H9 (cell line): ENCODE results near the gene PTPRK. TPM values are rescaled to one million over a fixed set of nuclear protein-coding genes. Genes with fewer than 3 reads are reported as not detected.

Source experiments
- DNase-seq: peaks from one replicate; pipeline ENCODE4 v3.0.0-alpha.2; 2017
- H2AFZ ChIP-seq: one replicate; pipeline ENCODE4 v1.6.1; 2013; ENCODE audit warnings: mild to moderate bottlenecking, low read length, control low read depth, moderate library complexity
- H2AK5ac ChIP-seq: 2 replicates; pipeline ENCODE4 v1.6.1; 2013; ENCODE audit warnings: low read length, control low read depth, mixed read lengths; ENCODE audit not compliant: insufficient read length
- H2BK120ac ChIP-seq: one replicate; pipeline ENCODE4 v1.6.1; 2013; ENCODE audit warnings: low read depth, mild to moderate bottlenecking, low read length, control low read depth, inconsistent platforms; ENCODE audit not compliant: poor library complexity, severe bottlenecking
- H2BK12ac ChIP-seq: 2 replicates; pipeline ENCODE4 v1.6.1; 2013; ENCODE audit warnings: low read length, control low read depth, mixed read lengths, low read depth; ENCODE audit not compliant: insufficient read length
- H2BK15ac ChIP-seq: 2 replicates; pipeline ENCODE4 v1.6.1; 2013; ENCODE audit warnings: low read depth, low read length, control low read depth
- H2BK20ac ChIP-seq: one replicate; pipeline ENCODE4 v1.6.1; 2013; ENCODE audit warnings: low read depth, mild to moderate bottlenecking, low read length, control low read depth, inconsistent platforms; ENCODE audit not compliant: poor library complexity, severe bottlenecking
- H2BK5ac ChIP-seq: 2 replicates; pipeline ENCODE4 v1.6.1; 2013; ENCODE audit warnings: low read length, control low read depth, mixed read lengths; ENCODE audit not compliant: insufficient read length
- H3K14ac ChIP-seq: 2 replicates; pipeline ENCODE4 v1.6.1; 2013; ENCODE audit warnings: low read length, control low read depth; ENCODE audit not compliant: insufficient read depth
- H3K18ac ChIP-seq: 2 replicates; pipeline ENCODE4 v1.6.1; 2013; ENCODE audit warnings: low read depth, mild to moderate bottlenecking, mixed read lengths, low read length, control low read depth; ENCODE audit not compliant: insufficient read length
- H3K23ac ChIP-seq: 2 replicates; pipeline ENCODE4 v1.6.1; 2013; ENCODE audit warnings: low read length, control low read depth, mixed read lengths, low read depth; ENCODE audit not compliant: insufficient read length
- H3K23me2 ChIP-seq: 2 replicates; pipeline ENCODE4 v1.6.1; 2013; ENCODE audit warnings: low read depth, mild to moderate bottlenecking, mixed read lengths, low read length, control low read depth; ENCODE audit not compliant: insufficient read length, poor library complexity, severe bottlenecking
- H3K27ac ChIP-seq: 2 replicates; pipeline ENCODE4 v1.5.1; 2013; ENCODE audit warnings: low read length, control low read depth, mixed read lengths, low read depth; ENCODE audit not compliant: insufficient read length
- H3K27me3 ChIP-seq: 2 replicates; pipeline ENCODE4 v1.6.1; 2013; ENCODE audit warnings: low read length, control low read depth, inconsistent platforms; ENCODE audit not compliant: insufficient read depth
- H3K4ac ChIP-seq: 2 replicates; pipeline ENCODE4 v1.6.1; 2013; ENCODE audit warnings: low read depth, mild to moderate bottlenecking, control low read depth, inconsistent platforms, low read length, moderate library complexity
- H3K4me1 ChIP-seq: 2 replicates; pipeline ENCODE4 v1.6.1; 2013; ENCODE audit warnings: low read length, control low read depth, inconsistent platforms; ENCODE audit not compliant: insufficient read depth
- H3K4me2 ChIP-seq: 2 replicates; pipeline ENCODE4 v1.6.1; 2013; ENCODE audit warnings: low read length, control low read depth, mixed read lengths; ENCODE audit not compliant: insufficient read length, insufficient read depth
- H3K56ac ChIP-seq: 2 replicates; pipeline ENCODE4 v1.6.1; 2013; ENCODE audit warnings: low read depth, mild to moderate bottlenecking, mixed read lengths, low read length, control low read depth; ENCODE audit not compliant: insufficient read length
- H3K79me1 ChIP-seq: 2 replicates; pipeline ENCODE4 v1.6.1; 2013; ENCODE audit warnings: low read depth, mild to moderate bottlenecking, moderate library complexity, low read length, control low read depth, inconsistent platforms; ENCODE audit not compliant: insufficient read depth, poor library complexity, severe bottlenecking
- H3K79me2 ChIP-seq: 2 replicates; pipeline ENCODE4 v1.6.1; 2013; ENCODE audit warnings: low read length, control low read depth, inconsistent platforms; ENCODE audit not compliant: insufficient read depth
- H3K9ac ChIP-seq: 2 replicates; pipeline ENCODE4 v1.6.1; 2013; ENCODE audit warnings: low read length, control low read depth, mixed read lengths; ENCODE audit not compliant: insufficient read length; ENCODE audit errors: extremely low read depth
- H3K9me3 ChIP-seq: one replicate; pipeline ENCODE4 v1.6.1; 2013; ENCODE audit warnings: low read depth, low read length, inconsistent platforms; ENCODE audit not compliant: control insufficient read depth
- H3T11ph ChIP-seq: one replicate; pipeline ENCODE4 v1.6.1; 2013; ENCODE audit warnings: mild to moderate bottlenecking, low read length, control low read depth, inconsistent platforms
- H4K20me1 ChIP-seq: one replicate; pipeline ENCODE4 v1.6.1; 2013; ENCODE audit not compliant: control insufficient read depth, insufficient read length, insufficient read depth
- H4K5ac ChIP-seq: 2 replicates; pipeline ENCODE4 v1.6.1; 2013; ENCODE audit warnings: low read depth, mild to moderate bottlenecking, mixed read lengths, low read length, control low read depth; ENCODE audit not compliant: insufficient read length
- H4K8ac ChIP-seq: replicated peaks from 2 replicates; pipeline ENCODE4 v1.6.1; 2013; ENCODE audit warnings: low read length, control low read depth, mixed read lengths, low read depth; ENCODE audit not compliant: insufficient read length
- H4K91ac ChIP-seq: 2 replicates; pipeline ENCODE4 v1.6.1; 2013; ENCODE audit warnings: low read depth, mild to moderate bottlenecking, moderate library complexity, mixed read lengths, low read length, control low read depth; ENCODE audit not compliant: insufficient read length
- H3K27ac Mint-ChIP-seq, 3 experiments: 2 replicates in 2 of 3; 3 replicates in 1 of 3; pipeline ENCODE4 v1.8.0; 2020 to 2021; ENCODE audit warnings: mixed read lengths in 3 of 3, mild to moderate bottlenecking in 1 of 3, moderate library complexity in 1 of 3
- H3K27me3 Mint-ChIP-seq: 2 replicates; pipeline ENCODE4 v1.8.0; 2021; ENCODE audit warnings: low read depth, mild to moderate bottlenecking, moderate library complexity, mixed read lengths
- H3K36me3 Mint-ChIP-seq, 3 experiments: 2 replicates in 2 of 3; 3 replicates in 1 of 3; pipeline ENCODE4 v1.8.0; 2020 to 2021; ENCODE audit warnings: low read depth in 3 of 3, mixed read lengths in 3 of 3; ENCODE audit not compliant: insufficient read depth in 1 of 3
- H3K4me1 Mint-ChIP-seq, 2 experiments: 2 replicates each; pipeline ENCODE4 v1.8.0; 2020; ENCODE audit warnings: mixed read lengths in 2 of 2
- H3K4me3 Mint-ChIP-seq, 2 experiments: 2 replicates in 1 of 2; 3 replicates in 1 of 2; pipeline ENCODE4 v1.8.0; 2020 to 2021; ENCODE audit warnings: mild to moderate bottlenecking in 2 of 2, mixed read lengths in 2 of 2, moderate library complexity in 1 of 2
- H3K9me3 Mint-ChIP-seq, 2 experiments: 2 replicates in 1 of 2; 3 replicates in 1 of 2; pipeline ENCODE4 v1.8.0; 2020; ENCODE audit warnings: mild to moderate bottlenecking in 2 of 2, mixed read lengths in 2 of 2, moderate library complexity in 1 of 2
- WGBS: extraction: QIAGEN DNeasy Blood & Tissue Kit; methylation state at CpG from one replicate; pipeline ENCODE4 v1.1.7; 2013; ENCODE audit warnings: missing lambda C conversion rate, low lambda C conversion rate, mixed read lengths; ENCODE audit not compliant: insufficient read length; ENCODE audit errors: extremely low coverage; 5-methylcytosine and 5-hydroxymethylcytosine counted together
- total RNA-seq: library from RNA; stranded (reverse); gene quantifications from 2 replicates; pipeline ENCODE4 v1.2.1, GENCODE V29; 2021
- TF ChIP-seq, protein P1 (sequence below): fragments of 200-600 bp; sonication (generic); conservative IDR thresholded peaks from 3 replicates; pipeline ENCODE4 v1.8.0; 2021; ENCODE audit warnings: antibody characterized with exemption, mild to moderate bottlenecking

The PTPRK gene
- total RNA-seq, 1 experiment from 2014 or later, result 47.9 TPM

DNA sequence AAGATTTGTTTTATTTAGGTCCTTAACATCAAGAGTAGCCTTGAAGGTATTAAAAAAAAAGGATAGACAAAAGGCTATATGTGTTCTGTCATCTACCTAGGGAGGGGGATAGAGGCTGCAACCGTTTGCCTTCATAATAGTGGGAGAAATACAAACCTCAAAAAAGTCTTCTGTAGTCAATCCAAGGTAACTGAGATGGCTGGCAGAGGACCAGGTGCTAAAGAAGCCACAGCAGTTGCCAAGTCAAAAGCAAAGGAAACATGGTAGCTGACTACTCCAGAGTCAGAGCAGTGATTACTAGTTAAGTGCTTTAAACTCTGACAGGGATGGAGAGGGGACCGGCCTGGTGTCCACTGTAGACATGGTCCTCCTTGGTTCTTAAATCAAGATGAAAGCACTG lies 249.4 kb downstream of the PTPRK start:
- no peak overlapping the region for H3K23ac ChIP-seq
- H2BK5ac ChIP-seq, result no peak overlapping the region
- H3K14ac ChIP-seq, result no peak overlapping the region
- Mint-ChIP-seq H3K36me3 (no peaks in the 10 kb centered on the region), H3K4me3 (no peak overlapping the region), H3K9me3 (no peaks in the 10 kb centered on the region), H3K27ac (no peak overlapping the region), H3K27me3 (no peaks in the 10 kb centered on the region), H3K4me1 (no peaks in the 10 kb centered on the region)
- no peak overlapping the region for H4K91ac ChIP-seq
- H2BK15ac ChIP-seq, result no peak overlapping the region
- H3K79me1 ChIP-seq, result peaks cover 2% of the 10 kb centered on the region
- H2BK12ac ChIP-seq, result no peak overlapping the region
- no peak overlapping the region for H4K8ac ChIP-seq
- H4K5ac ChIP-seq, result no peak overlapping the region
- H3K27me3 ChIP-seq, result no peaks in the 10 kb centered on the region
- H3K18ac ChIP-seq, result no peak overlapping the region
- no peak overlapping the region for H3T11ph ChIP-seq
- H3K4ac ChIP-seq, result no peak overlapping the region
- no peaks in the 10 kb centered on the region for H4K20me1 ChIP-seq
- no peaks in the 10 kb centered on the region for H3K79me2 ChIP-seq
- H3K23me2 ChIP-seq, result no peaks in the 10 kb centered on the region
- H3K27ac ChIP-seq, result no peak overlapping the region
- H3K9me3 ChIP-seq, result no peaks in the 10 kb centered on the region
- H3K4me1 ChIP-seq, result no peaks in the 10 kb centered on the region
- H2AFZ ChIP-seq, result no peak overlapping the region
- H2BK120ac ChIP-seq, result no peak overlapping the region
- H2AK5ac ChIP-seq, result no peak overlapping the region
- DNase-seq, result no peak
- no peak overlapping the region for H3K56ac ChIP-seq
- WGBS, result no CpG with 5 or more reads among the region's 2 CpGs
- H3K4me2 ChIP-seq, result no peak overlapping the region
- no peak overlapping the region for H3K9ac ChIP-seq
- H2BK20ac ChIP-seq, result no peak overlapping the region
- TF ChIP-seq, protein P1, sequence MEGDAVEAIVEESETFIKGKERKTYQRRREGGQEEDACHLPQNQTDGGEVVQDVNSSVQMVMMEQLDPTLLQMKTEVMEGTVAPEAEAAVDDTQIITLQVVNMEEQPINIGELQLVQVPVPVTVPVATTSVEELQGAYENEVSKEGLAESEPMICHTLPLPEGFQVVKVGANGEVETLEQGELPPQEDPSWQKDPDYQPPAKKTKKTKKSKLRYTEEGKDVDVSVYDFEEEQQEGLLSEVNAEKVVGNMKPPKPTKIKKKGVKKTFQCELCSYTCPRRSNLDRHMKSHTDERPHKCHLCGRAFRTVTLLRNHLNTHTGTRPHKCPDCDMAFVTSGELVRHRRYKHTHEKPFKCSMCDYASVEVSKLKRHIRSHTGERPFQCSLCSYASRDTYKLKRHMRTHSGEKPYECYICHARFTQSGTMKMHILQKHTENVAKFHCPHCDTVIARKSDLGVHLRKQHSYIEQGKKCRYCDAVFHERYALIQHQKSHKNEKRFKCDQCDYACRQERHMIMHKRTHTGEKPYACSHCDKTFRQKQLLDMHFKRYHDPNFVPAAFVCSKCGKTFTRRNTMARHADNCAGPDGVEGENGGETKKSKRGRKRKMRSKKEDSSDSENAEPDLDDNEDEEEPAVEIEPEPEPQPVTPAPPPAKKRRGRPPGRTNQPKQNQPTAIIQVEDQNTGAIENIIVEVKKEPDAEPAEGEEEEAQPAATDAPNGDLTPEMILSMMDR, result no peak
